Middle frontal gyrus (tissue), 1 donor: ENCODE data around the gene ANAPC2.

ENCODE experiments used
- DNase-seq: peaks from one replicate; pipeline ENCODE4 v3.0.0-alpha.2; 2015; ENCODE audit warnings: low spot score; ENCODE audit errors: extremely low spot score

The ANAPC2 gene

DNA sequence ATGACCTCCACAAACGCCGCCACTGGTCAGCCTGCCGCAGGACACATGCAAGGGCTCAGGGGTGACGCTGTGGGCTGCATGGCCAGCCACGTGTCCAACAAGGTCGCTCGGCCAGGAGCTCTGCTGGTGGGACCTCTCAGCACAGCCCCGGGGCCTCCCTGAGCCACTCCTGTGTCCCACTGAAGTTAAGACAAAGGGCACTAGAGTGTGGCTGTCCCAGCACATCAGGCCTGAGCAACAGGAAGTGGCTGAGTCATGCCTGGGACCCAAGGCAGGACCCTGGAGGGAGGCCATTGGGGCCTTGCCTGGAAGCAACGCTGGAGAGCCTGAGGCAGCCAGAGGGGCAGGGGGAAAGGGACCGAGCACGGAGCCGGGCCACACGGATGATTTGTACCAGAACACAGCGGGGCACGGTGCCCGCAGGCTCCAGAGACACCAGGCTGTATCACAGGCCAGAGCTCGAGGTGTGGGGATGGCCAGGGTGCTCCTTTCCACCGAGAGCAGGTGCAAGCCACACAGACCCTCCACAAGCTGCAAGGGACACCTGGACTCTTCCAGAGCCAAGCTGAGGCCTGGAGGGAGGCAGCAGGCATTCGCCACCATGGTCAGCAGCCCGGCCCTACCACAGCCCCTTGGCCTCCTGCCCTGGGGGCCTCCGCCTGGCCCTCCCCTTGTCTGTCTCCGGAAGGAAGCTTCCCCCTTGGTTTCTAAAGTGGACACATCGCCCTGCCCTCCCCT, 10.0 kb downstream of the ANAPC2 start:
- no peak for DNase-seq

DNA sequence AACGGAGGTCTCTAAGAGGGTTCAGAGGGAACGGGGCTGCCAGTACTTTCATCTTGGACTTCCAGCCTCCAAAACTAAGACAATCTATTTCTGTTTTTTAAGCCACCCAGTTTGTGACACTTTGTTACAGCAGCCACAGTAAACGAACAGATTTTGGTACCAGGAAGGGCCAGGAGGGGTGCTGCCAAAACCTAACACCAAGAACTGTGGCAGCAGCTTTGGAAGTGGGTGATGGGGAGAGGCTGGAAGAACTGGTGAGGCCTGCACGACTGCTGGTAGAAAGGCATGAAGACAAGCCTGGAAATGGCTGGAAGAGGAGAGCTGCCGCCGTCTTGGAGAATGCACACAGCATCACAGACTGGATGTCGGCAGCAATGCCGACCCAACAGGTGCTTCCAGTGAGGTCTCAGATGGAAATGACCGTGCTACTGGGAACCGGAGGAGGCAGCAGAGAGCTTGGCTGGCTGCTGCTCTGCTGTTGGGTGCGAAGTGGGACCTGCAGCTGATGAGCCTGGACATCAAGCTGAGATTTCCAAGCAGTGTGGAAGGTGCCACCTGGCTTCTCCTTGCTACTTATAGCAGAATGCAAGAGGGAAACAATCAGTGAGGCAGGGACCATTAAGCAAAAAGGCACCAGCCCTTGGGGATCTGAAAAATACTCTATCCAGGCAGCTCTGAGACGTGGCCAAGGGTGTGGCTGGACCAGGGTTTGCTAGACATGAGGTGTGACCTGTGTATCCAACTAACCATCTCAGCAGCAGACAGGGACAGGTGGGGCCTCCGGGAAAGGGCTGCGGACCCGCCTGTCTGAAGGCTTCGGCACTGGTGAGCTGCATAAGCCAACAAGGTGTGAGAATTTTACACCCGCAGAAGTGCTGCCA, 11.8 kb downstream of the ANAPC2 start:
- DNase-seq = no peak

DNA sequence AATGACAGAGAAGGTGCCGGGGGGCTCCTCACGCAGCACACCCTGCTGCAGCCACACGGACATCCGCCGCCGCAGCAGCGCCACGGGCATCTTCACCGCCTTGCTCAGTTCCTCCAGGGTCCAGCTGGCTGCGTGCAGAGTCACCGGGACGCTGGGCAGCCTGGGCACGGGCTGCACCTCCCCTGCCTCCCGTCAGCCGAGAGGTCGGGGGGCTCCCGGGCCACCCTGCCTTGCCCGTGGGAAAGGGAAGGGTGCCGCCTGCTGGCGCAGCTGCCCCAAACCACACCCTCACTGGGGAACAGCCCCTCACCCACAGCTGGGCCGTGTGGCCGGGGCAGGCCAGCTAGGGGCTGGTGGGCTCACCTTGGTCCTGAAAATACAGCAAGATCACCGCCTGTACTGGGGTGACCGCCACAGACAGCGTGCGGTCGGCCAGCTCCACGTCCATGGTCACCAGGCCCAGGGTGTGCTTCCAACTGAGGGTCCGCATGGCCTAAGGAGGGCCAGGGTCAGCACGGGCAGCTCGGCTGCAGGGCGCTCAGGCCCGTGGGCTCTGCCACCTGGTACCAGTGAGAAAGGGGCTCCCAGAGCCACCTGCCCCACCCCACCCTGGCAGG, 12.9 kb downstream of the ANAPC2 start:
- no peak for DNase-seq

- no peak for DNase-seq
Observed at GRCh38 chr9:137174722-137175293, 13.6 kb downstream of the ANAPC2 start.

DNA sequence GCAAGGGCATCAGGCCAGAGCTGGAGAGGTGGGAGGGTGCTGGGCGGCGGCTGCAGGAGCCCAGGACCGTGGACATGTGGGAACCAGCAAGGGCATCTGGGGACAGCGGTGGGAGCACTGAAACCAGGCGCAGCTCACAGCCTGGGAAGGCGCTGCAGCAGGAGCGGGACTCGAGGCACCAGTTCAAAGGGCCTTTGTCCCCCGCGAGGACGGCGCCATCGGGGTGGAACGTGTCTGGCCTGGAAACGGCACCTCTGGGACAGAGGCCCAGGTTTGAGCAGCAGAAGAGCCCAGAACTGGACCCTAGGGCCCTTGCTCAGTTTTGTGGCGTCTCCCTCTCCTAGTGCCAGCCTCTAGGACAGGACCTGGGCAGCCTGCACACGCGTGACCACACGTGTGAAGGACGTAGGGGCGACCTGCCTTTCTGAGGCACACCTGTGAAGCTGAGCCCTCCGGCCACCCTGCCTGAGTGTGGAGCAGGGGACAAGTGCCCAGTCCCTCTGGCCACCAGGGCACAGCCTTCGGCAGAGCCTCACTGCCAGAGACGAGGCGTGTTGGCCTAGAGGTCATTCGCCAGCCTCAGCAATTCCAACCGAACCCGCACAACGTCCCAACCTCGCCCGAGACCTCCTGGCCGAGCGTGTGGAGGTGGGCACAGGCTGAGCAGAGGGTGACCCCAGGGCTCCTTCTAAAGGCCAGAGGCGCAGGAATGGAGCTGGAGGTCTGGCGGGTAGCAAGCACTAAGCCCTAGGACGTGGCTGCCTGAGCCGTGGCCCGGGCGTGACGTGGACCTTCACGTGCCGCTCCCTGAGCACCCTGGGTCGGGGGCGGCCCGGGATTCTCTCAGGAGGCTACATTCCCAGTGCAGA, 14.3 kb downstream of the ANAPC2 start:
- DNase-seq = no peak

- DNase-seq = no peak
Observed at GRCh38 chr9:137172901-137173795, 15.2 kb downstream of the ANAPC2 start.

- no peak for DNase-seq
Observed at GRCh38 chr9:137171149-137171900, 17.0 kb downstream of the ANAPC2 start.

- DNase-seq = no peak
Observed at GRCh38 chr9:137170486-137171148, 17.7 kb downstream of the ANAPC2 start.

- no peak for DNase-seq
Observed at GRCh38 chr9:137169896-137170358, 18.4 kb downstream of the ANAPC2 start, which contains the start of gene LRRC26. Gene LRRC26 (minus strand): TSS chr9:137170051. CDS start chr9:137169943, 108 bp downstream.

- peak; percentile 40 for DNase-seq
Observed at GRCh38 chr9:137168904-137169856, 19.2 kb downstream of the ANAPC2 start.

DNA sequence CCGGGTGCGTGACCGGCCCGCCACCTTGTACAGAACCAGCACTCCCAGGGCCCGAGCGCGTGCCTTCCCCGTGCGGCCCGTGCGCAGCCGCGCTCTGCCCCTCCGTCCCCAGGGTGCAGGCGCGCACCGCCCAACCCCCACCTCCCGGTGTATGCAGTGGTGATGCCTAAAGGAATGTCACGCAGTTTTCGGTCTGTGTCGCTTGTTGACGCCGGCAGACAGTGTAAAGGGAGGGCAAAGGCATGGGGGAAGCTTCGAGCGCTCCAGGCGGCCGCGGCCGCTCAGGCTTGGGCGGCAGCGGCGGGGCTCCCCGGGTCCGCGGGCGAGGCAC, 19.8 kb downstream of the ANAPC2 start:
- no peak for DNase-seq

GRCh38 chr9:137167747-137168572, 20.4 kb downstream of the ANAPC2 start:
- no peak for DNase-seq

DNA sequence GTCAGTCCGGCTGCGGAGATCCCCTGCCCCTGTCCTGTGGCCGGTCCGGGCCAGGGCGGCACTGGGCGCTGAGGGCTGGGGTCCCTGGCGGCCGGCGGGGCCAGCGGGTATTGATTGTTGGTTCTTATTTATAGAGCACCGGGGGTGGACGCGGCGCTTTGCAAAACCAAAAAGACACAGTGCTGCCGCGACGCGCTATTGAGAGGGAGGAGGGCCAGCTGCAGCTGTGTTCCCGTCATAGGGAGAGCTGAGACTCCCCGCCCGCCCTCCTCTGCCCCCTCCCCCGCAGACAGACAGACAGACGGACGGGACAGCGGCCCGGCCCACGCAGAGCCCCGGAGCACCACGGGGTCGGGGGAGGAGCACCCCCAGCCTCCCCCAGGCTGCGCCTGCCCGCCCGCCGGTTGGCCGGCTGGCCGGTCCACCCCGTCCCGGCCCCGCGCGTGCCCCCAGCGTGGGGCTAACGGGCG, 21.0 kb downstream of the ANAPC2 start:
- DNase-seq = no peak

- no peak for DNase-seq
Observed at GRCh38 chr9:137166380-137167229, 21.8 kb downstream of the ANAPC2 start.

DNA sequence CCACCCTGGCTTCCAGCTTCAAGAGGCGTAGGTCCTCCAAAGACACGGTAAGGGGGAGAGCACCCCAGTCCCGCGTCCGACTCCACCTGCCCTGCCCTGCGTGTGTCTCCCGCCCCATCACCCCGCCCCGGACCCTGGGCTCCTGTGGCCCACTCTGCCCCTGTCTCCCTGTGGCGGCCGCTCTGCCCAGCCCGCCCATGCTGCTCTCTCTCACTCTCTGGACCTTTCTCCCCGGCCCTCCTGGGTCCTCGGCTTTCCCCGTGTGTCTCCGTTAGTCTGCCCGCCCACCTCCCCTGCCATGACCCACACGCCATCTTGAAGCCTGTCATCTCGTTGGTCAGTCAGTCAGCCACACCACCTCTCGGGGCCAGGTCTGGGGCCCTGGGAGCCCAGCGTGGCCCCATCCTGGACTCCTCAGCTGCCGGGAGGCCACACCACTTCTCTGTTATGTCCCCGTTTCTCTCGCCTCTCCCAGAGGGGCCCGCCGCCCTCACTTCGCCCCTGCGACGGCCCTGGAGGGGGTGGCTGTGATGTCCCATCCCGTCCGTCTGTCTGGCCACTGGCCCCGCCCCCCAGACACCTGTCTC, 23.0 kb downstream of the ANAPC2 start:
- DNase-seq = no peak
